ENCODE measurements around the gene NDUFB7. TPM values are rescaled to one million over a fixed set of nuclear protein-coding genes. Genes with fewer than 3 reads are reported as not detected.

The NDUFB7 gene
- total and polyA plus RNA-seq, 2 experiments from 2014 or later, result 289 to 463 TPM

- H3K27ac ChIP-seq (ENCODE audit: low read depth), result 0 out of 2 replicates have a peak overlapping the region, but pooled peaks have one; percentile 72
- H3F3A ChIP-seq (replicated peaks; ENCODE audit: low read depth), result peaks cover 3% of the 10 kb centered on the region; the same call in 1 of the 2 replicates
- peaks cover 22% of the 10 kb centered on the region for H3K27me3 Mint-ChIP-seq (ENCODE audit: insufficient read depth, low read depth, poor library complexity)
- no peaks in the 10 kb centered on the region for H3K9me3 Mint-ChIP-seq
- peaks cover 62% of the 10 kb centered on the region for H3K79me2 ChIP-seq (replicated peaks; ENCODE audit: insufficient read depth)
- DNase-seq (ENCODE audit: low spot score), result peak; percentile 93
- H3K4me3 ChIP-seq, result no peak overlapping the region
- peaks cover 20% of the 10 kb centered on the region; the same call in 1 of the 2 replicates for H3K4me1 ChIP-seq (ENCODE audit: insufficient read depth)
- H3K36me3 ChIP-seq (ENCODE audit: insufficient read depth), result no peaks in the 10 kb centered on the region
- H3K4me3 Mint-ChIP-seq, result no peak overlapping the region
- peaks cover 32% of the 10 kb centered on the region for H3K4me1 Mint-ChIP-seq
- no peak overlapping the region for H3K4me2 ChIP-seq
- peaks cover 10% of the 10 kb centered on the region; the same call in 1 of the 2 replicates for H4K20me1 ChIP-seq (replicated peaks; ENCODE audit: insufficient read depth)
- H2AFZ ChIP-seq, result no peak overlapping the region
- no peaks in the 10 kb centered on the region for H3K36me3 Mint-ChIP-seq (ENCODE audit: low read depth)
- no peaks in the 10 kb centered on the region for H3K9me2 ChIP-seq (ENCODE audit: insufficient read depth)
- ATAC-seq, result peak; percentile 75
- peak overlapping the region; percentile 19; the same call in 1 of the 2 replicates for H3K27ac Mint-ChIP-seq
- TF ChIP-seq CTCF (conservative IDR thresholded peaks at IDR 0.05; ENCODE audit: low read depth in 2 of 2) (peak; percentile 89 to 96), CREB1 (CRISPR knock-in tag; IDR thresholded peaks at IDR 0.05; ENCODE audit: low read depth) (peak; percentile 54), REST (IDR thresholded peaks at IDR 0.05; ENCODE audit: unreplicated experiment) (no peak), STAT1 (IDR thresholded peaks at IDR 0.05; ENCODE audit: unreplicated experiment) (no peak)
- H3K27me3 ChIP-seq (ENCODE audit: insufficient read depth), result no peaks in the 10 kb centered on the region
Measured at GRCh38 chr19:14556662-14557188, 15.1 kb downstream of the NDUFB7 start.

DNA sequence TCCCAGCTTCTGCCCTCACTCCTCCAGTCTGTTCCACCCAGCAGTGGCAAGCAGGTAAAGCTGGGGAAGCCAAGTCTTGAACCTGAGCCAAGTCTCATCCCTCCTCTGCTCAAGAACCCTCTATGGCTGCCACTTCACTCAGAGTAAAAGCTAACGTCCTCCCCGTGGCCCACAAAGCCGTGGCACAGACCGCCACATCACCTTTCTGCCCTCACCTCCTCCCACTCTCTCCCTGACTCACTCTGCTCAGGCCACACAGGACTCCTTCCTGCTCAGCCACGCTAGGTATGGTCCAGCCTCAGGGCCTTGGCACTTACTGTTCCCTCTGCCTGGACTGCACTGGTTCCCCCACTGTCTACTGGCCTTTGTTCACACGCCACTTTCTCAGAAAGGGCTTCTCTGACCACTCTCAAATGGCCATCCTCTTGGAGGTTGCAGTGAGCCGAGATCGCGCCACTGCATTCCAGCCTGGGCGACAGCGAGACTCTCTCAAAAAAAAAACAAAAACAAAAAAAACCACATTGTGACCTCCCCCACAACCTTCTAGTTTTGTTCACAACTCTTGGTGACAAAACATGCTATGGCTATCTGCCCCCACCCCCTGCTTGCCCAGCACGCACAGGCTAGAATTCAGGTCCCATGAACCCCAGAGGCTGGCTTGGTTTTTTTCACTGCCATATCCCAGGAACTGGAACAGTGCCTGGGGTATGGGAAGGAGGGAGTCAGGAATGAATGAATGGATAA, 15.8 kb downstream of the NDUFB7 start:
- H3K9me2 ChIP-seq (ENCODE audit: insufficient read depth), result no peaks in the 10 kb centered on the region
- Mint-ChIP-seq H3K27ac (peak overlapping the region; percentile 74), H3K9me3 (no peaks in the 10 kb centered on the region), H3K4me1 (peaks cover 29% of the 10 kb centered on the region), H3K36me3 (ENCODE audit: low read depth) (no peaks in the 10 kb centered on the region), H3K27me3 (ENCODE audit: insufficient read depth, low read depth, poor library complexity) (peaks cover 22% of the 10 kb centered on the region), H3K4me3 (no peak overlapping the region)
- H3K4me3 ChIP-seq, result no peak overlapping the region
- no peaks in the 10 kb centered on the region for H3K27me3 ChIP-seq (ENCODE audit: insufficient read depth)
- 0 out of 2 replicates have a peak overlapping the region, but pooled peaks have one; percentile 72 for H3K27ac ChIP-seq (ENCODE audit: low read depth)
- no peaks in the 10 kb centered on the region for H3K36me3 ChIP-seq (ENCODE audit: insufficient read depth)
- peaks cover 10% of the 10 kb centered on the region; the same call in 1 of the 2 replicates for H4K20me1 ChIP-seq (replicated peaks; ENCODE audit: insufficient read depth)
- no peak for ATAC-seq
- peaks cover 14% of the 10 kb centered on the region; the same call in 1 of the 2 replicates for H3K4me1 ChIP-seq (ENCODE audit: insufficient read depth)
- no peak for DNase-seq (ENCODE audit: low spot score)
- peaks cover 58% of the 10 kb centered on the region for H3K79me2 ChIP-seq (replicated peaks; ENCODE audit: insufficient read depth)
- H3F3A ChIP-seq (replicated peaks; ENCODE audit: low read depth), result peaks cover 3% of the 10 kb centered on the region; the same call in 1 of the 2 replicates
- no peak overlapping the region for H3K4me2 ChIP-seq
- H2AFZ ChIP-seq, result no peak overlapping the region
- TF ChIP-seq STAT1 (IDR thresholded peaks at IDR 0.05; ENCODE audit: unreplicated experiment) (no peak), ZNF462 (CRISPR knock-in tag; IDR thresholded peaks at IDR 0.05) (no peak)

All from GM23338 (cell line).